Activated gamma-delta T cell treated with anti-CD3 and anti-CD28 coated beads, Interleukin-2, amount 50 U/mL, for 16 hours (primary cell): Measurements from ENCODE around the gene RPS6KA1.

Source experiments
- DNase-seq: peaks from one replicate; pipeline ENCODE4 v3.0.0-alpha.2; 2020; ENCODE audit warnings: low read depth

RPS6KA1 gene

DNA sequence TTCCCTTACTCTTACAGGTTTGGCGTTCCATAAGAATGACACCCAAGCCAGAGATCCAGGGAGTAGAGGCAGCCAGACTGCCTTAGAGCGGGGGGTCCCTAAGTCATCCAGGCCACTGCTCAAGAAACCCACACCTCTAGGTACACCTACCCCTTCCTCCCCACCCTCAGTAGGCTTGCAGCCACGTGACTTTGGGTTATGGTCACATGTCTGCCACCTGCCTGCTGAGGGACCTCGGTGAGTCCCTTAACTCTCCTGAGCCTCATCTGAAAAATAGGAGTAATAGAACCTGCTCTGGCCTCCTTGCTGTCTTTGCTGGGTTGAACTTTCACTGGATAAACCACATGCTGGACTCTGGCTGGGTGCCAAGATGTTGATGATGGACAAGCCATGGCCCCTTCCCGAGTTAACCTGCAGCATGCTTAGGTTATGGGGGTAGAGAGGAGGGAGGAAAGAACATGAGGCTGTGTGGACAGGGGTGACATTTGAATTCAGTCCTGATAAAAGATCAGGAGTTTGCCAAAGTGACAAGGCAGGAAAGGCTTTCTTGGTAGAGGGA is 4.5 kb downstream of the RPS6KA1 start:
- no peak for DNase-seq

DNA sequence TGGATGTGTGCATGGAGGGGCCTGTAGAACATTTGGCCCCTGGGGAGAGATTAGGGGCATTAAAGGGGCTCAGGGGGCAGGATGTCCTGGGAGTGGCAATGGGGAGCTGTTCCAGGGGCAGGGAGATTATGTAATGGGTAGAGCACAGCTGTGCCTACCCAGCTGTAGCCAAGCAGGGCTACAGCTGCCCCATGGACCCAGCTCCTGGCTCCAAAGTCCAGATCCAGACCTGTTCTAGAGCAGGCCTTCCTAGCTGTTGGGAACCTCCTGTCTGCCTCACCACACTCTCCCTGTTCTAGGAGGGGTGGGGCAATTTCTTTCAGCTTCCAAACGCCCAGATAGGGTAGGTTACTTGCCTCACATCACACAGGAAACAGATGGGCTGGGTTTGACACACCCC is 5.6 kb downstream of the RPS6KA1 start:
- no peak for DNase-seq

DNA sequence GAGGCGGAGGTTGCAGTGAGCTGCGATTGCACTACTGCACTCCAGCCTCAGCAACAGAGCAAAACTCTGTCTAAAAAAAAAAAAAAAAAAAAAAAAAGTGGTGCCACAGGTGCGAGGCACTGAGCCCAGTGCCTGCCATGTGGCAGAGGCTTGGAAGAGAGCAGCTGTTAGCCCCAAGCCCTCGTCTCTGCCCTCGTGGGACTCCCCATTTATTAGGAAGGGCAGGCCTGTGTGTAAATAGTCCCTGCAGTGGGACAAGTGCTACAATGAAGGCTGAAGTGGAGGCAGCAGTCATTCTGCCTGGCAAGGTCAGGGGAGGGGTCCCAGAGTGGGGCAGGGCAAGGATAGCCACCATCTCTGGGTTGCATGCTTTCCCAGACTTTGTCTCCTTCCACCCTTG is 6.5 kb downstream of the RPS6KA1 start:
- no peak for DNase-seq

DNA sequence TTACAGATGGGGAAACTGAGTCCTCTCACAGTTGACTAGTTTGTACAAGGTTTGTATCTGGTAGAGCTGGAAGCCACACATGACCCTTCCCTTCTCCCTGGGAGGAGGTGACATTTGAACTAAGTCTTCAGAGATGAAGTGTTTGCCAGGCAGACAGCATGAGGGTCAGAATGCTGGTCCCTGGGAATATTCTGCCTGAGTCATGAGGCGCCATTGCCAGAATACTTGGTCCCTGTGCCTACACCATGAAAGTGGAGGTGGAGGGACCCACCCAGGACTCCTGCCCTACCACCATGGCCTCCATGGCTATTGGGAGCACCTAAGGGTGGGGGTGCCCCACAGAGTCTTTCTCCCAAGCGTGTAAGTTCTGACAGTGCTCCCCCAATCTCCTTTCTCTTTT is 7.0 kb downstream of the RPS6KA1 start:
- no peak for DNase-seq

DNA sequence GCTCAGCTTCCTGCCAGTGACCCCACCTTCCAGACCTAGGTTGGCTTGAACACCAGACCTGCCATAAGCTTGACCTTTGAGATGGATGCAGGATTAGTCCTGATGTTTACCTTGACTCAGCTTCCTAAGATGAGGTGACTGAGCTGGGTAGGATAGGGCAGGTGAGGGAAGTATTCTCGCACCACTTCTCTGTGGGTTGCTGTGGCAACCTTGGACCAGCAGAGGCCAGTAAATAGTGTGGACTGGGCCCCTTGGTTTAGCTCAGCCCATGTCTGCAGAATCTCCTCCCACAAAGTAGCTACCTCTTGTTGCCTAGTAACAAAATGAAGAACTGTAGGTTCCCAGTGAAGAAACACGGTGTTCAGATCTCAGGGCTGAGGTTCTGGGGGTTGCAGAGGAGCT is 8.4 kb downstream of the RPS6KA1 start:
- no peak for DNase-seq

DNA sequence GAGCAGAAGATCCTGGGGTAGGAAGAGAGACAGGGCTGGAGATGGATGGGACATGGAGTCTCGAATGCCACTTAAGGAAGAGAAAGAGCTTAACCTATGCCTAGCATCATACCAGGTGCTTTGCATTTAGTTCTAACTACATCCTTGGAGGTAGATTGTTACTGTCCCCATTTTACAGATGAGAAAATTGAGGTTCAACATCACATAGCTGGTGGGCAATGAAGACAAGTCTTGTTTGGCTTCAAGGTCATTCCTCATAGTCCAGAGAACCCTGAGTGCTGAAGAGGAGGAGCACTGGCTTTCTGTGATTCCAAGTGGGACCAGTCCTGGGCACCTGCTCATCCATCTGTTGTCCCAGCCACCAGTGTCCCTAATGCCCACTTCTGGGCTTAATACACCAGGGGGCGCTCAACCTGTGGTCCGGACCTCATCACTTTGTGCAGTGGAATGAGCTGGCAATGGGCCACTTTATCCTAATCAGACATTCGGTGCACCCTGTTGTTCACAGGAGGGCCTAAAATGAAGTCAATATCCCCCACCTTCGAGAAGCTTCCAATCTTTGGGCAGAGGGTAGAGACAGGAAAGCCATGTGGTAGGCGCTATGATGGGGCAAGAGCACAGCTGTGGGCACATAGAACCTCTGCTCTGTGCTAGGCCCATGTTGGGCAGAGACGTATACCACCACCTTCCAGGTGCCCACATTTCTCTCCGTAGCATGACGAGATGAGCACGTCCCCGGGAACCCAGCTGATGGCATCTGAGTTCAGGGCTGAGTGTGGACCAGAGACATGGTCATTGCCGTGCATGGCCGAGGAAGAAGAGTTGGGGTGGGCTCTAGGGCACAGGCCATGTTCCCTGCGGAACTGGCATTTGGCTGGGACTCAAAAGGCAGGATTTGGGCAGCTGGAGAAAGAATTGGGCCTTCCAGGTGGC is 9.2 kb downstream of the RPS6KA1 start:
- no peak for DNase-seq

DNA sequence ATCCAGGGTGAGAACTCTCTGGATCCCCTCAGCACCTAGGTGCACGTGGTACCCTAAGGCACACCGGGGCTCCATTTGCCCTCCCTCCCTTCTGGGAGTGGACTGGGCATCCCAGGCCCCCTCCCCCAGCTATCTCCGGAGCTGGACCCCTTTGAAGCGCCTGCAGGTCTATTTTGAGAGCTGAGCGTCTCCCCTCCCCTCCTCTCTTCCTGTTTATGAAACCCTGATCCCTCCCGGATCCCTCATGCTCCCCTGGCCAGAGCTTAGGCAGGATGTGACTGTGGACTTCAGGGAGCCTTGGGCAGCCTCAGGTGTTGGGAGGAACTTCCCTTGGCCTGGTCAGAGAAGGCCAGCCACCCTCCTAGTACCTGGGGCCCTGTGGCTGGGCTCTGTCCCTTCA is 10.2 kb downstream of the RPS6KA1 start:
- DNase-seq = no peak

DNA sequence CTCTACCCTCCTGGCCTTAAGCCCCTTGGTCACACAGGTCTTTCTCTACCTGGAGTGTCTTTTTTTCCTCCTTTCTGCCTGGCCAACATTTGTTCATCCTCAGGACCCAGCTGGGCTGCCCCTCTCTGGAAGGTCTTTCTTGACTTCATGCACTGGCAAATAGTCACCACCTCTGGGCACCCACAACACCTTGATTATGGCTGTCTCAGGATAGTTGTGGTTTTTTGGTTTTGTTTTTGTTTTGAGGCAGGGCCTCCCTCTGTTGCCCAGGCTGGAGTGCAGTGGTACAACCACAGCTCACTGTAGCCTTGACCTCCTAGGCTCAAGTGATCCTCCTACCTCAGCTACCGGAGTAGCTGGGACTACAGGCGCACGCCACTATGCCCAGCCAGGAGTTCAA is 10.8 kb downstream of the RPS6KA1 start:
- no peak for DNase-seq

DNA sequence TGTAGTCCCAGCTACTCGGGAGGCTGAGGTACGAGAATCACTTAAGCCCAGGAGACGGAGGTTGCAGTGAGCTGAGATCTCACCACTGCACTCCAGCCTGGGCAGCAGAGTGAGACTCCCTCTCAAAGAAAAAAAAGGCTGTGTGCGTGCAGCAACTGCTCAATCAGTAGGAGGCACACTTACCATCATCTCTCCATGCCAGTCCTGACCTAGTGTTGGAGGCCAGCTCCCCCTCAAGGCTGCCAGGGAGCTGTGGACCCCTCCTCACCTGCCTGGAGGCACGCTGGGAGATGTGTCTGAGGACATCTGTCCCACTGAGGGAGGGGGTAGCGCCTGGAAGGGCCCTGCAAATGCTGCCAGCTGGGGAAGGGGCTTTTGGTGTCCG is 11.9 kb downstream of the RPS6KA1 start:
- no peak for DNase-seq

DNA sequence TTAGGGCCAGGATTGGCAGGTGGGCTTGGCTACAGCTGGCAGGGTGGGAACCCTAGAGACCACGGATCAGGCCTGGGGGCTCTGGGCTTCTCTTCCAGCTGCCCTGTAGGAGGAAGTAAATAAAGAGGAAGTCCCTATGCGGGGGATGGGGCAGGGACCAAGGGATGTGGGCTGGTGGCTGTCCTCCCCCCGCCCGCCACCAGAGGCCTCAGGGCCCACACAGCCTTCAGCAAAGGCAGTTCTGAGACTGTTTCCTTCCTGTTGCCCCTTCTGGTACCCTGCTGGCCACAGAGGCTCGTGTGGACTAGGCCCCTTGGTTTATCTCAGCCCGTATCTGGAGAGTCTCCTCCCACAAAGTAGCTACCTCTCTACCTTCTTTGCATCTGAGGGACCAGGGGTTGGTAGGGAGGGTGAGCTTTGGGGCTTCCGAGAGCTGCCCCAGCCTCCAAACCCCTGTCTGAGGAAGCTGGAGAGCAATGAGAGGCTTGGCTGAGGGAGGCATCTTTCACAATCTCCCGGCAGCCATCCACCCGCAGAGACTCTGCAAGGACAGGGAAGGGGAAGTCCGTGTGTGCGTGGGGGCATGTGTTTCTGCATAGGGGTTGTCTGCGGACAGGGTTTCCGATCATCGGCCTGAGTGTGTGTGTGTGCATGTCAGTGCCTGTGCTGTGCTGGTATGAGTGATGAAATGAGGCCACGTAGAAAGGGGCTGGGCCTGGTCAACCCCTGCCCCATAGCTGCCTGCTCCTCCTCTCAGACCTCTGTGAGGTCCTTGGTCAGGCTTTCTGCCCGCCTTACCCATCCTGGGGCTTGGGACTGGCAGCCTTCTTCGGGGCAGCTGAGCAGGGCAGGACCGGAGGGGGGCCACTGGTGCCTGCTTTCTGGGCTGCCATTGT is 12.5 kb downstream of the RPS6KA1 start:
- DNase-seq = peak; percentile 70

DNA sequence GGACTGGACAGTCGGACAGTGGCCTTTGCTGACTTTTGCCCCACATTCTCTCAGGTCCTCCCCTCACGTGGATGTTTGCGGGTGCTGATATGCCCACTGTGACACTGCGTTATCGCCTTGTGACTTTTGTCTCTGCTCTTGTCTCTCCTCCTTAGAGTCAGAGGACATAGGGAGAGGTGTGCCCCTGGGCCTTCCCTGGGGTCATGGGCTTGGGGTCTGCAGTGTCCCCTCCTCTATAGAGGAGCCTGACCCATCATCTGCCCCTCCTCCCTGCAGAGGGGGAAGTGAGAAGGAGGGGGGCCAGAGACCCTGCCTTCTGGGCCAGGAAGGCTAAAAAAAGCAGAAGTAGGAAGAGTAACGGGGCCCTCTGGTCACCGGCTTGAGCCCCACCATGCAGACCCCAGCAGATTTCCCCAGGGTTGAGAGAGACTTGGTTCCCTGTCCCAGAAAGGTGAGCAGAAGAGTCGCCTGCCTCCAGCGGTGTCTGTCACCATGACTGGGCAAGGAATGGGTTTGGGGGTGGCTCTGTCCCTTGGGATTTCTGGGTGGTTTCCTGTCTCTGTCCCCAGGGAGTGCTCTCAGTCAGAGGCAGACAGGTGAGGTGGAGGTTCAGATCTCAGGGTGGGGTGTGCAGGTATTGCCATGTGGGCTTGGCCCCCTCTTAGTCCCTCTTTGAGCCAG is 13.3 kb downstream of the RPS6KA1 start:
- no peak for DNase-seq

DNA sequence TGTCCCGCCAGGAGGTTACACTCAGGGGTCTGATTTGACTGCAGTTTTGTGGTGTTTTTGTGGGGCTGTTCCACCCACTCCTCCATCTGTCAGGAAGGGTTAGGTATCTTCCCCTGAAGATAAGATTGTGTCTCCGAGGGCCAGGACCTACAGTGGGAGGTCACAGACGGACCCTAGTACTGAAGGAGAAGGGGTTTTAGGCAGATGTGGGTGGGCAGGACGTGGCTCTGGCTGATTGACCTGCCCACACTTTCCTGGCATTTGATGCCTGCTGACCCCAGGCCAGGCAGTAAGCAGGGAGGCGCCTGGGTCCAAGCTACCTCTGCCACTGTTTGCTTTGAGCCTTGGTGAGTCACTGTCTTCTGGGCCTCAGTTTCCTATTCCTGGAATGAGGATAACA is 13.9 kb downstream of the RPS6KA1 start:
- DNase-seq = no peak

DNA sequence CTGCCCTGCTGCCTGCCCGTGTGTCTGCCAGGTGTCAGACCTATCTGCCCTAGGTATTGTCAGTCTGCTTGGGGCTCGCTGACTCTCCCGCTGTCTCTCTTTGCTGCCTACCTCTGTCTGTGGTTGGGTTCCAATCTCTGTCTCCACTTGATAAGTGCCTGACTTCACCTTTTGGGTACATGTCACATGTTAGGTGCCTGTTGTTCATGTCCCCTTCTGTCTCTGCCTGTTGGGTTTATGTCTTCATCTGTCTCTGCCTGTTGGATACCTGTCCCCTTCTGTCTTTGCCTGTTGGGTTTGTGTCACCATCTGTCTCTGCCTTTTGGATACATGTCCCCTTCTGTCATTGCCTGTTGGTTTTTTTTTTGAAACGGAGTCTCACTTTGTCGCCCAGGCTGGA is 14.6 kb downstream of the RPS6KA1 start:
- DNase-seq = no peak

DNA sequence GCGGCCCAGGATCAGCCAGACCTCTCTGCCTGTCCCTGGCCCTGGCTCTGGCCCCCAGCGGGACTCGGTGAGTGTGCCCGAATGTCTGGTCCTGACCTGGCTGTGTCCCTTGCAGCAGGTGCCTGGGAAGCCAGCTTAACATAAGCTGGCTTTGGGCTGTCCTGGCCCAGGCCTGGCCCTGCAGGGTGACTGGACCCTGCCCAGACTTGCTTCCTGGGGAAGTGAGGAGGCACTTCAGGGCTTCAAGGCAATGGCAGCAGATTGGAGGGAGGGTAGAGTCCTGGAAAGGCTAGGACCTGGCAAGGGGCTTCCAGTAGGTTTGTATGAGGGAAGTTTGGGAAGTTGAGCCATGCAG is 16.4 kb downstream of the RPS6KA1 start:
- no peak for DNase-seq

DNA sequence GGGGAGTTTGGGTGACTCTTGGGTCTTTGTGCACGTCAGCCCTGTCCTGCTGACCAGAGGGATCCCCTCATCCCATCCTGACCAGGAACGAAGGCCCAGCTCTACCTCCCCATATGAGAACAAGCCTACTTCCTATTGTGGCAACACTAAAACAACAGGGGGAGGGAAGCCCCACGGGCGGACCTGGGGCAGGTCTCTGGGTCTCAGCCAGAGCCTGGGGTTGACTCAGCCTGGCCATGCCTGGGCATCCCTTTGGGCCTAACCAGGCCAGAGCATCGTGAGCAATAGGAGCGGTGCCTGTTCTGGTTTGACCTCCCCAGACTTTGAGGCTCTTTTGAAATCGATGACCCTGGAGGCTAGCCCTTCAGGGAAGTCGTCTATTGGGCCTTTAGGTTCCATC is 16.8 kb downstream of the RPS6KA1 start:
- DNase-seq = no peak

DNA sequence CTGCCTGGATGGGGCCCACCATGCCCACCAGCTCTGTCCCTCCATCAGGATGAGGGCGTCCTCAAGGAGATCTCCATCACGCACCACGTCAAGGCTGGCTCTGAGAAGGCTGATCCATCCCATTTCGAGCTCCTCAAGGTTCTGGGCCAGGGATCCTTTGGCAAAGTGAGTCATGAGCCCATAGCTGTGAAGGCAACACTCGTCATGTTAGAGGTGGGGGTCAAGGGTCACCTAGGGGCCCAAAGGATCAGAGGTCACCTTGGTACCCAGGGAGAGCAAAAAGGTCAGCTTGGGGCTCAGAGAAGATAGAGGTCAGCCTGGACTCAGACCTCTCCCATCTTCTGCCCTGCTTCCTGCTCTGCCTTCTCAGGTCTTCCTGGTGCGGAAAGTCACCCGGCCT is 17.3 kb downstream of the RPS6KA1 start:
- DNase-seq = no peak

DNA sequence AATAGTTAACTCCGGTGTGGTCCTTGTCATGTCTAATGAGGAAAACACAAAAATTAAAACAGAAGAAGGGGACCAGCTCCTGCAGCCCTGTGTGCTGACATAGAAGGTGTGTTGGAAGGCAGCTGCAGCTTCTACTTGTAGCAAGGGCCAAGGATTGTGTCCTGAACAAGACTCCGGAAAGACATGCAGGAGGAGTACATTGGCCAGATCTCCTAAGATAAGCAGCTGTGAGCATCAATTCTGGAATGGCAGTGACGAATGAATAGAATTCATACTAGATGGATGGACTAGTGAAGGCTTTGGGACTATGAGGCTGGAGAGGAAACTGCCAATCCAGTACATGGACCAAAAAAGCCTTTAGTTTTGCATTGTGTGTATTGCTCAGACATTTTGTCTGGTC is 19.3 kb downstream of the RPS6KA1 start:
- DNase-seq = no peak

DNA sequence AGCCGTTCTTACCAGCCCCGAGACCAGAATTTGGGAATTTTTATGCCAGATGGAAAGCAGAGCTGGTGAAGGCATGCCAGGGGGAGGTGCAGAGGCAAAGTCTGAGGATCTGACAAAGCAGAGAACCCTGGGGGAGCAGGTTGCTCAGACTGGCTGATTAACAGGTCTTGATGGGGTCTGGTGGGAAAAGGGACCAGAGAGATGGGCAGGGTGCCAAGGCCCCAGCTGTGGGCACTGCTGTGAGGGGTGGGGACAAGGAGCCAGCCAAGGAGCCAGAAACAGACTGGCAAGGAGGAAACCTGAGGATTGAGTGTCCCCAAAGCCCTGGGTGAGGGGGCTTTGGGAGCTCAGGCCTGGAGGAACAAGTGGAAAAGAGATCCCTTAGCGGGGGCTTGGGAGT is 21.4 kb downstream of the RPS6KA1 start:
- DNase-seq = no peak

DNA sequence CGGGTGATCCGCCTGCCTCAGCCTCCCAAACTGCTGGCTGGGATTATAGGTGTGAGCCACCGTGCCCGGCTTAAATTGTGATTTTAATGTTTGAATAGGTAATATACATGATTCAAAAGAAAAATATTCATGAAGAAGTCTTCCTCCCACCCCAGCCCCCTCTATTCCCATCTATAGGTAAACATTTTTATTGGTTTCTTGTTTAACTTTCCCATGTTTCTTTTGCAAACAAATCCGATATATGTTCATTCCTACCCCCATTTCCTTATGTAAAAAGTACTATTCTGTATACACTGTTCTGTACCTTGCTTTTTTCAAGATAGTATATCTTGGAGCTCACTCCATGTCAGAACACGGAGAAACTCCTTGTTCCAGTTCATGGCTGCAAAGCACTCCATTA is 23.2 kb downstream of the RPS6KA1 start:
- no peak for DNase-seq

DNA sequence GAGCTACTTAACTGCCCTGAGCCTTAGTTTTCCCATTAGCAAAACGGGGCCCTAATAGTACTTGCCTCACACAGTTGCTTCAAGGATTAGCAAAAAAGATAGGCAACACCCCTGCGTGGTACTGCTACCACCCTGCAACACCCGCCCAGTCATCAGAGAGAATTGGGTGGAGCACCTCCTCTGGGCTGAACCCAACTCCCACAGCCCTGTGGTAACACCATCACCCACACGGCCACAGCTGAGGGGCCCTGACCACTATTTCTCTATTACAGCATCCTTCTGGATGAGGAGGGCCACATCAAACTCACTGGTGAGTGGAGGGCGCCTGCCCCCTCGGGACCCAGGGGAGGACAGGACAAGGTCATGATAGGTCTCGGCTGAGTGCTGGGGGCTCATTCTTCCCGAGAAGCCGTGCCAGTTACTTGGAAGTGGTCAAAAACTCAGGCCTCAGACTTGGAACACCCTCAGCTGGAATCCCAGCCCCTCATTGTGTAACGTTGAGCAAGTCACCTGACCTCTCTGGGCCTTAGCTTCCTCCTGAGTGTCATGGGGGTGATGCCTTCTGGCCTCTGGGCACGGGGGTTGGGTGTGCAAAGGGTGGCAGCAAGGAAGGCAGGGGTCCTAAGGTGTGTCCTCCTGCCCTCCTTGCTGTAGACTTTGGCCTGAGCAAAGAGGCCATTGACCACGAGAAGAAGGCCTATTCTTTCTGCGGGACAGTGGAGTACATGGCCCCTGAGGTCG is 24.6 kb downstream of the RPS6KA1 start:
- no peak for DNase-seq

DNA sequence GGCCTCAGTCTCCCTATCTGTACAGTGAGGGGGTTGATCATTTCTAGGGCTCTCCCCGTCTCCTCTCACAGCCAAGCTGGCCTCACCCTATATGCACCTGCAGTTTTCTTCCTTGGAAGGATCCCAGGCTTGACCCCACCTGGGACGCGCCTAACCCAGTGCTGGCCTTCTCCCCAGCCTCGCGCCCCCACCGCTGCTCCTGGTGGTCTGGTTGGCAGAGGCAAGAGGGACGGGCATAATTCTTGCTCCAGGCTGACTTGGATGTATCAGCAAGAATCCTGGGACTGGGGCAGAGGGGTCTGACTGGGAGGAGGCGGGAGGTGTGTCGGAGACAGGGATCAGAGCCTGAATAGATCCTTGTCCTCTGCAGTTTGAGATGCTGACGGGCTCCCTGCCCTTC is 25.2 kb downstream of the RPS6KA1 start:
- DNase-seq = no peak

DNA sequence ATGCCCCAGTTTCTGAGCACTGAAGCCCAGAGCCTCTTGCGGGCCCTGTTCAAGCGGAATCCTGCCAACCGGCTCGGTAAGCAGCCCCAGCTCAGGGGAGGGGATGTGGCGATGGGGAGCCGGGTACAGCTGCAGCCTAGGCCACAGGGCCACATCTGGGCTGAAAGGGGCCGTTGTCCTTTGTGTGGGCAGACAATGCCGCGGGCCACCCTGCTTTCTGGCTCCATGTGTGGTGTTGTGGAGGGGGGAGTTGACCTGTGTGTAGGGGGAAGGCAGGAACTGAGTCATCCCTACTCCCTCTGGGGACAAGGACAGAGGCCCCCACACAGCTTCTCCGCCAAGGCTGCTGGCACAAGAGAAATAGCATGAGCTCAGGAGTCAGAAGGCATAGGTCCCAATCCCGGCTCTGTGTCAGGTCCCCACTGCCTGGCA is 26.0 kb downstream of the RPS6KA1 start:
- DNase-seq = no peak
